H9 (cell line): ENCODE data around the gene FRMPD3. TPM values are rescaled to one million over a fixed set of nuclear protein-coding genes. Genes with fewer than 3 reads are reported as not detected.
A peak's percentile ranks its signal among the peaks of the same experiment; 100 is the strongest.

ENCODE experiments used
- DNase-seq: peaks from one replicate; pipeline ENCODE4 v3.0.0-alpha.2; 2017
- H2AFZ ChIP-seq: one replicate; pipeline ENCODE4 v1.6.1; 2013; ENCODE audit warnings: mild to moderate bottlenecking, low read length, control low read depth, moderate library complexity
- H2AK5ac ChIP-seq: 2 replicates; pipeline ENCODE4 v1.6.1; 2013; ENCODE audit warnings: low read length, control low read depth, mixed read lengths; ENCODE audit not compliant: insufficient read length
- H2BK120ac ChIP-seq: one replicate; pipeline ENCODE4 v1.6.1; 2013; ENCODE audit warnings: low read depth, mild to moderate bottlenecking, low read length, control low read depth, inconsistent platforms; ENCODE audit not compliant: poor library complexity, severe bottlenecking
- H2BK12ac ChIP-seq: 2 replicates; pipeline ENCODE4 v1.6.1; 2013; ENCODE audit warnings: low read length, control low read depth, mixed read lengths, low read depth; ENCODE audit not compliant: insufficient read length
- H2BK15ac ChIP-seq: 2 replicates; pipeline ENCODE4 v1.6.1; 2013; ENCODE audit warnings: low read depth, low read length, control low read depth
- H2BK20ac ChIP-seq: one replicate; pipeline ENCODE4 v1.6.1; 2013; ENCODE audit warnings: low read depth, mild to moderate bottlenecking, low read length, control low read depth, inconsistent platforms; ENCODE audit not compliant: poor library complexity, severe bottlenecking
- H2BK5ac ChIP-seq: 2 replicates; pipeline ENCODE4 v1.6.1; 2013; ENCODE audit warnings: low read length, control low read depth, mixed read lengths; ENCODE audit not compliant: insufficient read length
- H3K14ac ChIP-seq: 2 replicates; pipeline ENCODE4 v1.6.1; 2013; ENCODE audit warnings: low read length, control low read depth; ENCODE audit not compliant: insufficient read depth
- H3K18ac ChIP-seq: 2 replicates; pipeline ENCODE4 v1.6.1; 2013; ENCODE audit warnings: low read depth, mild to moderate bottlenecking, mixed read lengths, low read length, control low read depth; ENCODE audit not compliant: insufficient read length
- H3K23ac ChIP-seq: 2 replicates; pipeline ENCODE4 v1.6.1; 2013; ENCODE audit warnings: low read length, control low read depth, mixed read lengths, low read depth; ENCODE audit not compliant: insufficient read length
- H3K23me2 ChIP-seq: 2 replicates; pipeline ENCODE4 v1.6.1; 2013; ENCODE audit warnings: low read depth, mild to moderate bottlenecking, mixed read lengths, low read length, control low read depth; ENCODE audit not compliant: insufficient read length, poor library complexity, severe bottlenecking
- H3K27ac ChIP-seq: 2 replicates; pipeline ENCODE4 v1.5.1; 2013; ENCODE audit warnings: low read length, control low read depth, mixed read lengths, low read depth; ENCODE audit not compliant: insufficient read length
- H3K27me3 ChIP-seq: 2 replicates; pipeline ENCODE4 v1.6.1; 2013; ENCODE audit warnings: low read length, control low read depth, inconsistent platforms; ENCODE audit not compliant: insufficient read depth
- H3K4ac ChIP-seq: 2 replicates; pipeline ENCODE4 v1.6.1; 2013; ENCODE audit warnings: low read depth, mild to moderate bottlenecking, control low read depth, inconsistent platforms, low read length, moderate library complexity
- H3K4me1 ChIP-seq: 2 replicates; pipeline ENCODE4 v1.6.1; 2013; ENCODE audit warnings: low read length, control low read depth, inconsistent platforms; ENCODE audit not compliant: insufficient read depth
- H3K4me2 ChIP-seq: 2 replicates; pipeline ENCODE4 v1.6.1; 2013; ENCODE audit warnings: low read length, control low read depth, mixed read lengths; ENCODE audit not compliant: insufficient read length, insufficient read depth
- H3K56ac ChIP-seq: 2 replicates; pipeline ENCODE4 v1.6.1; 2013; ENCODE audit warnings: low read depth, mild to moderate bottlenecking, mixed read lengths, low read length, control low read depth; ENCODE audit not compliant: insufficient read length
- H3K79me1 ChIP-seq: 2 replicates; pipeline ENCODE4 v1.6.1; 2013; ENCODE audit warnings: low read depth, mild to moderate bottlenecking, moderate library complexity, low read length, control low read depth, inconsistent platforms; ENCODE audit not compliant: insufficient read depth, poor library complexity, severe bottlenecking
- H3K79me2 ChIP-seq: 2 replicates; pipeline ENCODE4 v1.6.1; 2013; ENCODE audit warnings: low read length, control low read depth, inconsistent platforms; ENCODE audit not compliant: insufficient read depth
- H3K9ac ChIP-seq: 2 replicates; pipeline ENCODE4 v1.6.1; 2013; ENCODE audit warnings: low read length, control low read depth, mixed read lengths; ENCODE audit not compliant: insufficient read length; ENCODE audit errors: extremely low read depth
- H3K9me3 ChIP-seq: one replicate; pipeline ENCODE4 v1.6.1; 2013; ENCODE audit warnings: low read depth, low read length, inconsistent platforms; ENCODE audit not compliant: control insufficient read depth
- H3T11ph ChIP-seq: one replicate; pipeline ENCODE4 v1.6.1; 2013; ENCODE audit warnings: mild to moderate bottlenecking, low read length, control low read depth, inconsistent platforms
- H4K20me1 ChIP-seq: one replicate; pipeline ENCODE4 v1.6.1; 2013; ENCODE audit not compliant: control insufficient read depth, insufficient read length, insufficient read depth
- H4K5ac ChIP-seq: 2 replicates; pipeline ENCODE4 v1.6.1; 2013; ENCODE audit warnings: low read depth, mild to moderate bottlenecking, mixed read lengths, low read length, control low read depth; ENCODE audit not compliant: insufficient read length
- H4K8ac ChIP-seq: replicated peaks from 2 replicates; pipeline ENCODE4 v1.6.1; 2013; ENCODE audit warnings: low read length, control low read depth, mixed read lengths, low read depth; ENCODE audit not compliant: insufficient read length
- H4K91ac ChIP-seq: 2 replicates; pipeline ENCODE4 v1.6.1; 2013; ENCODE audit warnings: low read depth, mild to moderate bottlenecking, moderate library complexity, mixed read lengths, low read length, control low read depth; ENCODE audit not compliant: insufficient read length
- H3K27ac Mint-ChIP-seq, 3 experiments: 2 replicates in 2 of 3; 3 replicates in 1 of 3; pipeline ENCODE4 v1.8.0; 2020 to 2021; ENCODE audit warnings: mixed read lengths in 3 of 3, mild to moderate bottlenecking in 1 of 3, moderate library complexity in 1 of 3
- H3K27me3 Mint-ChIP-seq: 2 replicates; pipeline ENCODE4 v1.8.0; 2021; ENCODE audit warnings: low read depth, mild to moderate bottlenecking, moderate library complexity, mixed read lengths
- H3K36me3 Mint-ChIP-seq, 3 experiments: 2 replicates in 2 of 3; 3 replicates in 1 of 3; pipeline ENCODE4 v1.8.0; 2020 to 2021; ENCODE audit warnings: low read depth in 3 of 3, mixed read lengths in 3 of 3; ENCODE audit not compliant: insufficient read depth in 1 of 3
- H3K4me1 Mint-ChIP-seq, 2 experiments: 2 replicates each; pipeline ENCODE4 v1.8.0; 2020; ENCODE audit warnings: mixed read lengths in 2 of 2
- H3K4me3 Mint-ChIP-seq, 2 experiments: 2 replicates in 1 of 2; 3 replicates in 1 of 2; pipeline ENCODE4 v1.8.0; 2020 to 2021; ENCODE audit warnings: mild to moderate bottlenecking in 2 of 2, mixed read lengths in 2 of 2, moderate library complexity in 1 of 2
- H3K9me3 Mint-ChIP-seq, 2 experiments: 2 replicates in 1 of 2; 3 replicates in 1 of 2; pipeline ENCODE4 v1.8.0; 2020; ENCODE audit warnings: mild to moderate bottlenecking in 2 of 2, mixed read lengths in 2 of 2, moderate library complexity in 1 of 2
- WGBS: extraction: QIAGEN DNeasy Blood & Tissue Kit; methylation state at CpG from one replicate; pipeline ENCODE4 v1.1.7; 2013; ENCODE audit warnings: missing lambda C conversion rate, low lambda C conversion rate, mixed read lengths; ENCODE audit not compliant: insufficient read length; ENCODE audit errors: extremely low coverage; 5-methylcytosine and 5-hydroxymethylcytosine counted together
- total RNA-seq: library from RNA; stranded (reverse); gene quantifications from 2 replicates; pipeline ENCODE4 v1.2.1, GENCODE V29; 2021
- TF ChIP-seq, protein P1 (sequence below): fragments of 200-600 bp; sonication (generic); conservative IDR thresholded peaks from 3 replicates; pipeline ENCODE4 v1.8.0; 2021; ENCODE audit warnings: antibody characterized with exemption, mild to moderate bottlenecking

The FRMPD3 gene
- total RNA-seq, 1 experiment from 2014 or later = 0.26 TPM

DNA sequence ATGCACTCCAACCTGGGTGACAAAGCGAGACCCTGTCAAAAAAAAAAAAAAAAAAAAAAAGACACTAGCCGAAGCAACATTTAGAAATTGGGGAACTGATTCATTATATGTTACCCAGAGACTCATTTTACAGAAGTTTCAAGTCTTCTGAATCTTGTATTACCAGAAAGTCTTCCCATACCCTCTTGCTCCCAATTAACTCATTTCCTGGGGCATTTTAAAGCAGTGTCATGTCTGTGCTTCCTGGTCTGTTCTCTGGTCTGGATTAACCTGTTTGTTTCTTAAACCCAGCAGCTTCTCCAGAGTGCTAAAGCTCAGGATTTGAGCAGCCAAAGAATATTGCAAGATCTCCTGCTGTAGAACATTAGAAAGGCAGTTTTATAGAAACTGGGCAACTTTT, 43.7 kb downstream of the FRMPD3 start:
- Histone ChIP-seq H4K8ac (no peak overlapping the region), H3K27ac (no peak overlapping the region), H3K27me3 (no peaks in the 10 kb centered on the region), H3K4me2 (no peak overlapping the region), H2AK5ac (no peak overlapping the region), H3K56ac (no peak overlapping the region), H2BK120ac (no peak overlapping the region), H3K14ac (no peak overlapping the region), H3K4ac (no peak overlapping the region), H4K5ac (no peak overlapping the region), H3K79me1 (no peaks in the 10 kb centered on the region), H2BK5ac (no peak overlapping the region), H3K23me2 (no peaks in the 10 kb centered on the region), H2BK20ac (no peak overlapping the region), H3K9ac (no peak overlapping the region), H2AFZ (no peak overlapping the region), H3K79me2 (no peaks in the 10 kb centered on the region), H3K4me1 (no peaks in the 10 kb centered on the region), H4K20me1 (no peaks in the 10 kb centered on the region), H2BK12ac (no peak overlapping the region), H3K18ac (no peak overlapping the region), H4K91ac (no peak overlapping the region), H3K23ac (no peak overlapping the region), H2BK15ac (no peak overlapping the region), H3T11ph (no peak overlapping the region), H3K9me3 (peaks cover under 1% of the 10 kb centered on the region)
- H3K4me1 Mint-ChIP-seq = no peaks in the 10 kb centered on the region
- peaks cover 0 to 36% of the 10 kb centered on the region in 2 experiments; a peak in 2 of 5 replicates for H3K9me3 Mint-ChIP-seq
- H3K4me3 Mint-ChIP-seq = no peak overlapping the region
- H3K27me3 Mint-ChIP-seq = peaks cover 3% of the 10 kb centered on the region
- peak overlapping the region in 1 of 3 experiments; percentile 53; a peak in 1 of 7 replicates for H3K27ac Mint-ChIP-seq
- WGBS = no CpG with 5 or more reads among the region's 2 CpGs
- peaks cover 0 to under 1% (median 0%) of the 10 kb centered on the region in 3 experiments; a peak in 1 of 7 replicates for H3K36me3 Mint-ChIP-seq
- TF ChIP-seq, protein P1, sequence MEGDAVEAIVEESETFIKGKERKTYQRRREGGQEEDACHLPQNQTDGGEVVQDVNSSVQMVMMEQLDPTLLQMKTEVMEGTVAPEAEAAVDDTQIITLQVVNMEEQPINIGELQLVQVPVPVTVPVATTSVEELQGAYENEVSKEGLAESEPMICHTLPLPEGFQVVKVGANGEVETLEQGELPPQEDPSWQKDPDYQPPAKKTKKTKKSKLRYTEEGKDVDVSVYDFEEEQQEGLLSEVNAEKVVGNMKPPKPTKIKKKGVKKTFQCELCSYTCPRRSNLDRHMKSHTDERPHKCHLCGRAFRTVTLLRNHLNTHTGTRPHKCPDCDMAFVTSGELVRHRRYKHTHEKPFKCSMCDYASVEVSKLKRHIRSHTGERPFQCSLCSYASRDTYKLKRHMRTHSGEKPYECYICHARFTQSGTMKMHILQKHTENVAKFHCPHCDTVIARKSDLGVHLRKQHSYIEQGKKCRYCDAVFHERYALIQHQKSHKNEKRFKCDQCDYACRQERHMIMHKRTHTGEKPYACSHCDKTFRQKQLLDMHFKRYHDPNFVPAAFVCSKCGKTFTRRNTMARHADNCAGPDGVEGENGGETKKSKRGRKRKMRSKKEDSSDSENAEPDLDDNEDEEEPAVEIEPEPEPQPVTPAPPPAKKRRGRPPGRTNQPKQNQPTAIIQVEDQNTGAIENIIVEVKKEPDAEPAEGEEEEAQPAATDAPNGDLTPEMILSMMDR = no peak
- no peak for DNase-seq
